Endodermal cell (in vitro differentiated cells): ENCODE data around the gene COTL1. TPM values are rescaled to one million over a fixed set of nuclear protein-coding genes. Genes with fewer than 3 reads are reported as not detected.
"Not testable (repeated sequence)": the region's sequence is repeated elsewhere in the genome, so short reads cannot be mapped to it uniquely, and the experiment has no call there.

Source experiments
- DNase-seq: peaks from one replicate; pipeline ENCODE4 v3.0.0-alpha.2; 2017
- H3K27ac ChIP-seq: 2 replicates; pipeline ENCODE4 v1.5.1; 2013; ENCODE audit warnings: mild to moderate bottlenecking, low read depth, low read length, moderate library complexity
- H3K27me3 ChIP-seq: 2 replicates; pipeline ENCODE4 v1.6.1; 2013; ENCODE audit warnings: mild to moderate bottlenecking, low read length, moderate library complexity; ENCODE audit not compliant: insufficient read depth, control insufficient read depth, poor library complexity, severe bottlenecking
- H3K36me3 ChIP-seq: 2 replicates; pipeline ENCODE4 v1.7.0; 2013; ENCODE audit warnings: mild to moderate bottlenecking, low read length, moderate library complexity; ENCODE audit not compliant: control insufficient read depth, insufficient read depth
- H3K4me1 ChIP-seq: one replicate; pipeline ENCODE4 v1.7.0; 2013; ENCODE audit warnings: low read length; ENCODE audit not compliant: control insufficient read depth, insufficient read depth
- H3K4me3 ChIP-seq: 2 replicates; pipeline ENCODE4 v1.5.1; 2013; ENCODE audit warnings: mild to moderate bottlenecking, low read length, moderate library complexity
- H3K9ac ChIP-seq: 2 replicates; pipeline ENCODE4 v1.6.1; 2013; ENCODE audit warnings: mild to moderate bottlenecking, low read length, moderate library complexity; ENCODE audit not compliant: poor library complexity, severe bottlenecking; ENCODE audit errors: extremely low read depth
- H3K9me3 ChIP-seq: 2 replicates; pipeline ENCODE4 v1.6.1; 2013; ENCODE audit warnings: mild to moderate bottlenecking, low read length, moderate library complexity; ENCODE audit not compliant: control insufficient read depth
- H3K27ac Mint-ChIP-seq: 2 replicates; pipeline ENCODE4 v1.8.0; 2020; ENCODE audit warnings: mixed read lengths
- H3K27me3 Mint-ChIP-seq: 2 replicates; pipeline ENCODE4 v1.8.0; 2021; ENCODE audit warnings: mild to moderate bottlenecking, mixed read lengths; ENCODE audit not compliant: insufficient read depth
- H3K36me3 Mint-ChIP-seq: 2 replicates; pipeline ENCODE4 v1.8.0; 2020; ENCODE audit warnings: low read depth, mixed read lengths
- H3K4me1 Mint-ChIP-seq: 2 replicates; pipeline ENCODE4 v1.8.0; 2020; ENCODE audit warnings: mixed read lengths
- H3K4me3 Mint-ChIP-seq: 2 replicates; pipeline ENCODE4 v1.8.0; 2020; ENCODE audit warnings: mild to moderate bottlenecking, moderate library complexity, mixed read lengths
- H3K9me3 Mint-ChIP-seq: 2 replicates; pipeline ENCODE4 v1.8.0; 2020; ENCODE audit warnings: mild to moderate bottlenecking, mixed read lengths
- WGBS, 2 experiments: methylation state at CpG; one replicate each; pipeline versions ENCODE4 v1.1.5 to v1.1.7; 2013; ENCODE audit warnings: missing lambda C conversion rate in 2 of 2, mixed read lengths in 1 of 2; ENCODE audit not compliant: insufficient coverage in 1 of 2, insufficient read length in 1 of 2; 5-methylcytosine and 5-hydroxymethylcytosine counted together
- total RNA-seq, 2 donors: library from RNA; stranded (reverse); fragmentation: NEBNext Ultra II Directional in 1 of 2; extraction: Animal tissue kit (Norgen Biotek cat#: 25700) in 1 of 2; gene quantifications; 2 replicates in 1 of 2; 3 replicates in 1 of 2; pipeline ENCODE4 v1.2.1, GENCODE V29; 2021
- TF ChIP-seq, protein P1 (sequence below): fragments of 200-600 bp; sonication (generic); conservative IDR thresholded peaks from 2 replicates; pipeline ENCODE4 v1.5.0; 2021; ENCODE audit warnings: antibody characterized with exemption, mild to moderate bottlenecking

COTL1 gene
- total RNA-seq, 2 donors from 2014 or later, result 33.4 to 34.9 TPM

DNA sequence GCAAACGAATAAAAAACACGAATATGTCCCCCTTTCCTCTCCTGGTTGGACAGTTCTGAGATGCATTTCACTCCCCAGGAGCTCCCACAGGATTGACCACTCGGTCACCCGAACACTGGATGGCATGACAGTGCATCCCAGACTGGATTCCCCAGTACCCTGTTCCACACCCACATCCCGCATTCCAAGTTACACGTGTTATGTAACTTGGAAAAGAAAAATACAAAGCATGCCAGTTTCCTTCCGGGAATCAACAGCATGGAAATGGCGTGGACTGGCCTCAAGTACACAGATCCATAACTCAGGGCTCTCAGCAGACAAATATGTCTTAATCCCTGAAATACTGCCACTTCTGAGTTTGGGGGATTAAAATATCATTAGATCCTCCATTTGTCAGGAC, 17.8 kb upstream of the COTL1 start:
- DNase-seq, result no peak
- Mint-ChIP-seq H3K4me1 (no peaks in the 10 kb centered on the region), H3K9me3 (no peaks in the 10 kb centered on the region), H3K36me3 (no peaks in the 10 kb centered on the region), H3K27ac (no peak overlapping the region), H3K27me3 (no peaks in the 10 kb centered on the region), H3K4me3 (no peak overlapping the region)
- TF ChIP-seq, protein P1, sequence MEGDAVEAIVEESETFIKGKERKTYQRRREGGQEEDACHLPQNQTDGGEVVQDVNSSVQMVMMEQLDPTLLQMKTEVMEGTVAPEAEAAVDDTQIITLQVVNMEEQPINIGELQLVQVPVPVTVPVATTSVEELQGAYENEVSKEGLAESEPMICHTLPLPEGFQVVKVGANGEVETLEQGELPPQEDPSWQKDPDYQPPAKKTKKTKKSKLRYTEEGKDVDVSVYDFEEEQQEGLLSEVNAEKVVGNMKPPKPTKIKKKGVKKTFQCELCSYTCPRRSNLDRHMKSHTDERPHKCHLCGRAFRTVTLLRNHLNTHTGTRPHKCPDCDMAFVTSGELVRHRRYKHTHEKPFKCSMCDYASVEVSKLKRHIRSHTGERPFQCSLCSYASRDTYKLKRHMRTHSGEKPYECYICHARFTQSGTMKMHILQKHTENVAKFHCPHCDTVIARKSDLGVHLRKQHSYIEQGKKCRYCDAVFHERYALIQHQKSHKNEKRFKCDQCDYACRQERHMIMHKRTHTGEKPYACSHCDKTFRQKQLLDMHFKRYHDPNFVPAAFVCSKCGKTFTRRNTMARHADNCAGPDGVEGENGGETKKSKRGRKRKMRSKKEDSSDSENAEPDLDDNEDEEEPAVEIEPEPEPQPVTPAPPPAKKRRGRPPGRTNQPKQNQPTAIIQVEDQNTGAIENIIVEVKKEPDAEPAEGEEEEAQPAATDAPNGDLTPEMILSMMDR, result no peak
- WGBS, 2 experiments, result 92% methylated on average over 8 of the region's 8 CpGs
- no peak overlapping the region for H3K27ac ChIP-seq
- H3K4me3 ChIP-seq, result no peak overlapping the region
- no peaks in the 10 kb centered on the region for H3K9me3 ChIP-seq
- no peaks in the 10 kb centered on the region for H3K4me1 ChIP-seq
- no peak overlapping the region for H3K9ac ChIP-seq
- no peaks in the 10 kb centered on the region for H3K36me3 ChIP-seq
- no peaks in the 10 kb centered on the region for H3K27me3 ChIP-seq

DNA sequence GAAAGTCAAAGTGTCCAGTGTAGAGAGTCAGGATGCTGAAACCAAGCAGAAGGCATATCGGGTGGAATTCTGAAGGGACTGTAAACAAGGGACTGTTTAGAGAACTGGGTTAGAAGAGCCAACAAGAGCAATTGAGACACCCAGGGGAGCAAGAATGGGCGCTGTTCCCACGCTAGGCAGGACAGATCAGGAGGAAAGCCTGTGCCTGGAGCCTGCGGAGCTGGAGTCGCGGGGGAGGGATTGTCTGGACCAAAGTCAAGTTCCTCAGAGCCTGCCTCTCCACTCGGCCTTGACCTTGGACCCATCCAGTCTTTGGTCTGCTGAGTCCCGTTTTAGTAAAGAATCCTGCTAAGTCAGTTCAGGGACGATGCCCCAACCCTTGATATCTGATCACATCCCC, 15.7 kb upstream of the COTL1 start:
- DNase-seq, result no peak
- Mint-ChIP-seq H3K9me3 (no peaks in the 10 kb centered on the region), H3K4me3 (no peak overlapping the region), H3K27ac (no peak overlapping the region), H3K36me3 (no peaks in the 10 kb centered on the region), H3K27me3 (no peaks in the 10 kb centered on the region), H3K4me1 (no peaks in the 10 kb centered on the region)
- no peaks in the 10 kb centered on the region for H3K4me1 ChIP-seq
- no peak overlapping the region for H3K27ac ChIP-seq
- WGBS, 2 experiments, result 85 to 88% methylated on average over 9 of the region's 9 CpGs
- H3K4me3 ChIP-seq, result no peak overlapping the region
- no peaks in the 10 kb centered on the region for H3K9me3 ChIP-seq
- TF ChIP-seq, protein P1, result no peak
- H3K9ac ChIP-seq, result no peak overlapping the region
- H3K27me3 ChIP-seq, result no peaks in the 10 kb centered on the region
- H3K36me3 ChIP-seq, result no peaks in the 10 kb centered on the region

DNA sequence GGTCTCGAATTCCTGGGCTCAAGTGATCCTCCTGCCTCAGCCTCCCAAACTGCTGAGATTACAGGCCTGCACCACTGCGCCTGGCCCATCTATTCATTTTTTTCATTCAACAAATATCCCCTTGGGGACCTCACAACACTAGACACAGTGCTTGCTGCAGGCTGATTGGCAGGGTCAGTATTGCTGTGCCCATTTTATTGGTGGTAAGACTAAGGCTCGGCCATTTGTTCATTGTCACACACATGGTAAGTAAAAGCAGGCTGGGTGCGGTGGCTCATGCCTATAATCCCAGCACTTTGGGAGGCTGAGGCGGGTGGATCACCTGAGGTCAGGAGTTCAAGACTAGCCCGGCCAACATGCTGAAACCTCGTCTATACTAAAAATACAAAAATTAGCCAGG, 15.0 kb upstream of the COTL1 start:
- H3K36me3 Mint-ChIP-seq, H3K4me3 Mint-ChIP-seq, H3K4me3 ChIP-seq, H3K27ac Mint-ChIP-seq, H3K27ac ChIP-seq, H3K9me3 Mint-ChIP-seq, DNase-seq, H3K9ac ChIP-seq, H3K27me3 ChIP-seq, H3K9me3 ChIP-seq, H3K36me3 ChIP-seq, H3K4me1 Mint-ChIP-seq, H3K27me3 Mint-ChIP-seq, H3K4me1 ChIP-seq: not testable (repeated sequence)
- 90 to 93% methylated on average over 6 to 7 of the region's 7 CpGs for WGBS, 2 experiments

DNA sequence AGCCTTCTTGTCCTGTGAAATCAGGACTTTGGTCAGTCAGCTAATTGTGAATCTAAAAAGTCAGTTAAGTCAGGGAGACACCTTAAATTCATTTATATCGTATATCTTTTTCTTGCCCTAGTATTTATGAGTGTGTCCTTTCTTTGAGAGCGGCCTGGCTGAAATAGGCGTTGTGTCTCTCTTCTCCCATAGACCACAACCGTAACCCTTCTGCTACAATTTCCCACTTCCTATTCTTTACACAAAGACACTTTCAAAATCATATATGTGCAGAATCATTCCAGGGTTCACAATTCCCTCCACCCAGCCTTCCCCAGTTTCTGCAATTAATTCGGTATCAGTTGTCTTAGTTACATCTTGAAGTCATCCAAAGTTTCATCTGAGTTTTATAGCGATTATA, 14.0 kb upstream of the COTL1 start:
- H3K4me3 ChIP-seq, result no peak overlapping the region
- Mint-ChIP-seq H3K9me3 (no peaks in the 10 kb centered on the region), H3K27me3 (no peaks in the 10 kb centered on the region), H3K27ac (no peak overlapping the region), H3K4me3 (no peak overlapping the region), H3K4me1 (no peaks in the 10 kb centered on the region), H3K36me3 (no peaks in the 10 kb centered on the region)
- no peak for DNase-seq
- 95 to 100% methylated on average over 6 of the region's 6 CpGs for WGBS, 2 experiments
- TF ChIP-seq, protein P1, result no peak
- H3K36me3 ChIP-seq, result no peaks in the 10 kb centered on the region
- no peaks in the 10 kb centered on the region for H3K4me1 ChIP-seq
- H3K27me3 ChIP-seq, result no peaks in the 10 kb centered on the region
- no peak overlapping the region for H3K27ac ChIP-seq
- H3K9me3 ChIP-seq, result no peaks in the 10 kb centered on the region
- H3K9ac ChIP-seq, result no peak overlapping the region
